Endothelial cell of umbilical vein (primary cell): ENCODE data around the gene RASL10B.

Source experiments
- EZH2 ChIP-seq: IDR thresholded peaks from 2 replicates; pipeline ENCODE4 v1.6.1; 2012; ENCODE audit warnings: borderline replicate concordance, low read depth, mild to moderate bottlenecking, moderate library complexity, low read length, inconsistent platforms; ENCODE audit not compliant: severe bottlenecking
- TF ChIP-seq, protein P1 (sequence below): IDR thresholded peaks from 2 replicates; pipeline ENCODE4 v1.6.1; 2011; ENCODE audit not compliant: insufficient read depth, insufficient read length

DNA sequence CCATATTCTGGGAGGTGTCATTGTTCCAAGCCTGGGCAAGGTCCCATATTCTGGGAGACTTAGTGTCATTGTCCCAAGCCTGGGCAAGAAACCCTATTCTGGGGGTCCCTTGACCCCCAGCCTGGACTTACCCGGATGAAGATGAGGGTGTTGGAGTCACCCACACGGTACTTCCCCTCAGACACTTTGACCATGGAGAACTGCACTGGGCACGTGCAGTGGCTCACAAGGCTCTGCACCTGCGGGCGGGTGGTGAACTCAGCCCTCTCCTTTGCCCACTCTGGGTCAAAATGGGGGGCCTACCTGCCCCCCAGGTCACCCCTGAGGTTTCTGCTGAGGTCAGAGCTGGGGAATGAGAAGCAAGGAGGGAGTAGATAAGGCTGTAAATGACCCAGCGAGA lies 17.5 kb downstream of the RASL10B start:
- TF ChIP-seq, protein P1, sequence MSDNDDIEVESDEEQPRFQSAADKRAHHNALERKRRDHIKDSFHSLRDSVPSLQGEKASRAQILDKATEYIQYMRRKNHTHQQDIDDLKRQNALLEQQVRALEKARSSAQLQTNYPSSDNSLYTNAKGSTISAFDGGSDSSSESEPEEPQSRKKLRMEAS, result no peak
- no peak for TF ChIP-seq EZH2
